Fibroblast of the aortic adventitia (primary cell): ENCODE results near the gene SERPINF2. TPM values are rescaled to one million over a fixed set of nuclear protein-coding genes. Genes with fewer than 3 reads are reported as not detected.
"Not testable (repeated sequence)": the region's sequence is repeated elsewhere in the genome, so short reads cannot be mapped to it uniquely, and the experiment has no call there.

Source experiments
- DNase-seq: peaks from one replicate; pipeline ENCODE4 v3.0.0-alpha.2; 2010; ENCODE audit warnings: low read depth
- H3K4me3 ChIP-seq: 2 replicates; pipeline ENCODE4 v1.5.1; 2011; ENCODE audit warnings: low read depth, mild to moderate bottlenecking, control low read depth, low read length, moderate library complexity
- total RNA-seq: library from RNA; depleted of rRNA; stranded (reverse); fragments of >200 nt; gene quantifications from 2 replicates; pipeline ENCODE4 v1.2.3, GENCODE V29; 2012; ENCODE audit warnings: low replicate concordance
- TF ChIP-seq, protein P1 (sequence below): IDR thresholded peaks from 2 replicates; pipeline ENCODE4 v1.5.1; 2011; ENCODE audit warnings: mild to moderate bottlenecking, low read length, control low read depth, inconsistent platforms; ENCODE audit not compliant: insufficient read depth

Gene SERPINF2
- total RNA-seq, 1 donor: 0.18 TPM

- TF ChIP-seq, protein P1, sequence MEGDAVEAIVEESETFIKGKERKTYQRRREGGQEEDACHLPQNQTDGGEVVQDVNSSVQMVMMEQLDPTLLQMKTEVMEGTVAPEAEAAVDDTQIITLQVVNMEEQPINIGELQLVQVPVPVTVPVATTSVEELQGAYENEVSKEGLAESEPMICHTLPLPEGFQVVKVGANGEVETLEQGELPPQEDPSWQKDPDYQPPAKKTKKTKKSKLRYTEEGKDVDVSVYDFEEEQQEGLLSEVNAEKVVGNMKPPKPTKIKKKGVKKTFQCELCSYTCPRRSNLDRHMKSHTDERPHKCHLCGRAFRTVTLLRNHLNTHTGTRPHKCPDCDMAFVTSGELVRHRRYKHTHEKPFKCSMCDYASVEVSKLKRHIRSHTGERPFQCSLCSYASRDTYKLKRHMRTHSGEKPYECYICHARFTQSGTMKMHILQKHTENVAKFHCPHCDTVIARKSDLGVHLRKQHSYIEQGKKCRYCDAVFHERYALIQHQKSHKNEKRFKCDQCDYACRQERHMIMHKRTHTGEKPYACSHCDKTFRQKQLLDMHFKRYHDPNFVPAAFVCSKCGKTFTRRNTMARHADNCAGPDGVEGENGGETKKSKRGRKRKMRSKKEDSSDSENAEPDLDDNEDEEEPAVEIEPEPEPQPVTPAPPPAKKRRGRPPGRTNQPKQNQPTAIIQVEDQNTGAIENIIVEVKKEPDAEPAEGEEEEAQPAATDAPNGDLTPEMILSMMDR: no peak
- DNase-seq: no peak
Observed at GRCh38 chr17:1735834-1736347, 6.8 kb upstream of the SERPINF2 start.

DNA sequence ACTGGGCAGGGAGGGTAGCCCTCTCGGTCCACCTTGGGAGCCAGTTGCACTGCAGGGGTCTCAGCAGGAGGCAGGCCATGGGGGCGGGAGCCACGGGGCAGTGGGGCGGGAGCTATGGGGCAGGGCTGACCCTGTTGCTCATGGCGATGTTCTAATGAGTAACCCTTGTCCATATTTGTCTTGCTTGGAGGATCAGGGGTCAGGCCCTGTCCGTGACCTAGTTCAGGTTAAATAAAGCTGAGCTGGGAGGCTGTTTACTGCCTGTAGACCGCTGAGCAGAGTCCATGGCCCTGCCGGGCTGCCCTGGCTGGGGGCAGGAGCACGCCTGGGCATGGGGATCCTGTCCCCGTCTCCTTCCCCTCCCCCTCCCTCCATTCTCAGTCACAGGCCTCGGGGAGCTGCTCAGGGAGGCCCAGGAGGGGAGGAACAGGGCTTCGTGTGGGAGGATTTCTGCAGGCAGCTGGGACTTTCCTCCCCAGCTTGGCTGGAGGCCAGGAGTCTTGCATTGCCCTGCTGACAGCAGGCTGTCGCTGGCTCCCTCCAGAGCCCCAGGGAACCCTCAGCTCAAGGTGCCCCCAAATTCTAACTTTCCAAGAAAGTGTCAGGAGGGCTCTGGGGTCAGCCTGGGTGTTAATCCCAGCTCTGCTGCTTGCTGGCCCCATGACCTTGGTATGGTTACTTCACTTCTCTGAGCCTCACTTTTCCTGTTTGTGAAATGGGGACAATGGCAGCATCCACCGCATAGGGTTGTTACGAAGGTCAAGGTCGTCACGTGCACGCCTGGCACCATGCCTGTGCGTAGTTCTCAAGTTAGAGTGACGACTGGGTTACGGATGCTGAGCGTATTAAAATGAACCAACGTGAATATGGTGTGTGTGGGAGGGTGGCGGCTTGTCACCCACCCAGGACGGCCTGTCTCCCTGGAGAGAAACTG lies 6.1 kb upstream of the SERPINF2 start:
- TF ChIP-seq, protein P1: no peak
- peak; percentile 62 for DNase-seq

More at GRCh38 chr17:1735834-1736347, 6.8 kb upstream of the SERPINF2 start:
- H3K4me3 ChIP-seq: no peak overlapping the region

DNA sequence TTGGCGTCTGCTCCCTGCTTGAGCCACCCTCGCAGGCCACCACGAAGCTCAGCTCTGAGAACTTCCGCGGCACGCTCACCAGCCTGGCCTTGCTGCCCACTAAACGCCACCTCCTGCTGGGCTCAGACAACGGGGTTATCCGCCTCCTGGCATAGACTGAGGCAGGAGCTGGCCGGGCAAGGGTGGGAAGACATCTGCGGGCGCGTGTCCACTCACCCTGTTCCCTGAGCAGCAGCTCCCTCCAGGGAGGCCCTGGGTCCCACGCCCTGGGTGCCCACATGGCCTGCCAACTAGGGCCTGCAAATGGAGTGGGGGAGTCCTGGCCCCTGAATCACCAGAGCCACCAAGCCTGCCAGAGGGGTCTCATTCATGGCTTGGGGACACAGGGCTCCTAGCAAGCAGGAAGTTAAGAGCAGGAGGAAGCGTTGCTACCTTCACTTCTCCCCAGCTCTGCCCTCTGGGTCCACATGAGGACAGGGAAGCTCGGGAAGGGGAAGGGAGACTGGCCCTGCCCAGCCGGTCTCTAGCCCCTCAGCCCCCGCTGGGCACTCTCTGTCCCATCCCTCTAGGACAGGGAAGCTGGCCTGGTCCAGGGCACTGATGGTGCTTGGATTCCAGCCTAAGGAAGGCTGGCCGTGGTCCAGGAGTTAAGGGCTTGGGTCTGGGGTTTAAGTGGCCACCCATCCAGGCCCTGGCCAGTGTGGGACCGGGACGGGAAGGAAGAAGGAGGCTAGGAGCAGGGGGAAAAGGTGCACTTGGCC lies 5.0 kb upstream of the SERPINF2 start:
- H3K4me3 ChIP-seq: no peak overlapping the region
- TF ChIP-seq, protein P1: no peak
- DNase-seq: no peak

More for the DNA sequence above, 6.1 kb upstream of the SERPINF2 start:
- no peak overlapping the region for H3K4me3 ChIP-seq

DNA sequence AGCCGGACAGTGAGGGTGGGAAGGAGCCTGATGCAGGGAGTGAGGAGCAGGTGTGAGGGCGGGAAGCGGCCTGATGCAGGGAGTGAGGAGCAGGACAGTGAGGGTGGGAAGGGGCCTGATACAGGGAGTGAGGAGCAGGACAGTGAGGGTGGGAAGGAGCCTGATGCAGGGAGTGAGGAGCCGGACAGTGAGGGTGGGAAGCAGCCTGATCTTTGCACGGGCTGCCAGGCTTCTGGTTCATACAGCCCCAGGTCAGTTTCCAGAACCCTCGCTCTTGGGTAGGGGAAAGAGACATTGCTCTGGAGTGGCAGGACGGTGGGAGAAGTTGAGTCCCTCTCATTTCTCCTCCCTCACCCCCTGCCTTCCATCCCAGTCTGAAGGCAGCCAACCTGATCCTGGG lies 772 bp upstream of the SERPINF2 start:
- DNase-seq: not testable (repeated sequence)

DNA sequence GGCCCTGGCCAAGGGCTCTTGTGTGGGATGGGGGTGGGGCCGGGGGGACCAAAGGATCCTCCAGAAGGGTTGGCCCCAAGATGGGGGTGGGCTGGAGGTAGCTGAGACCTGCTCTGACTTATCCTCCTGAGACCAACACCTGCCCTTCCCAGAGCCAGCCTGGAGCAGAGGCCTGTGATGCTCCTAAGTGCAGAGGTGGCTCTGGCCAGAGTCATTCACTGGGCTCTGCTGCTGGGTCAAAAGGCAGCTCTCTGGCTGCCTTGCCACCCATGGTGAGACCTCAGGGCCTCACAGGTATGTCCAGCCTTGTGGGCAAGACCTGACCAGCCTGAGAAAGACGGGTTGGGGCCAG lies 393 bp downstream of the SERPINF2 start:
- DNase-seq: no peak
- TF ChIP-seq, protein P1: no peak
- H3K4me3 ChIP-seq: no peak overlapping the region

More for the DNA sequence above, 772 bp upstream of the SERPINF2 start:
- H3K4me3 ChIP-seq: not testable (repeated sequence)

- TF ChIP-seq, protein P1: no peak
- H3K4me3 ChIP-seq: no peak overlapping the region
- DNase-seq: no peak
Observed at GRCh38 chr17:1744551-1745512, 2.2 kb downstream of the SERPINF2 start.
